ENCODE results near the gene PWP1.

PWP1 gene

GRCh38 chr12:107650977-107651376, 34.6 kb upstream of the PWP1 start:
- no peak for TF ChIP-seq CTCF (IDR thresholded peaks at IDR 0.05; ENCODE audit: borderline replicate concordance, control extremely low read depth, extremely low read depth, insufficient read depth, missing control alignments)
- DNase-seq (ENCODE audit: low spot score) = no peak
- in situ Hi-C loops (cut with MboI; ENCODE audit: low sequenced_read_pairs, unreplicated experiment) = no loop called here

GRCh38 chr12:107651571-107652449, 33.8 kb upstream of the PWP1 start:
- TF ChIP-seq CTCF (IDR thresholded peaks at IDR 0.05; ENCODE audit: borderline replicate concordance, control extremely low read depth, extremely low read depth, insufficient read depth, missing control alignments) = no peak
- no peak for DNase-seq (ENCODE audit: low spot score)
- in situ Hi-C loops (cut with MboI; ENCODE audit: low sequenced_read_pairs, unreplicated experiment) = no loop called here

GRCh38 chr12:107653519-107653918, 32.1 kb upstream of the PWP1 start:
- TF ChIP-seq CTCF (IDR thresholded peaks at IDR 0.05; ENCODE audit: borderline replicate concordance, control extremely low read depth, extremely low read depth, insufficient read depth, missing control alignments) = no peak
- DNase-seq (ENCODE audit: low spot score) = no peak
- in situ Hi-C loops (cut with MboI; ENCODE audit: low sequenced_read_pairs, unreplicated experiment) = no loop called here

- no peak for DNase-seq (ENCODE audit: low spot score)
- no peak for TF ChIP-seq CTCF (IDR thresholded peaks at IDR 0.05; ENCODE audit: borderline replicate concordance, control extremely low read depth, extremely low read depth, insufficient read depth, missing control alignments)
- in situ Hi-C loops (cut with MboI; ENCODE audit: low sequenced_read_pairs, unreplicated experiment) = no loop called here
Measured at GRCh38 chr12:107654873-107655272, 30.7 kb upstream of the PWP1 start.

- no peak for DNase-seq (ENCODE audit: low spot score)
- in situ Hi-C loops (cut with MboI; ENCODE audit: low sequenced_read_pairs, unreplicated experiment) = no loop called here
- no peak for TF ChIP-seq CTCF (IDR thresholded peaks at IDR 0.05; ENCODE audit: borderline replicate concordance, control extremely low read depth, extremely low read depth, insufficient read depth, missing control alignments)
Measured at GRCh38 chr12:107655281-107656065, 30.1 kb upstream of the PWP1 start.

GRCh38 chr12:107656302-107656701, 29.3 kb upstream of the PWP1 start:
- DNase-seq (ENCODE audit: low spot score) = no peak
- in situ Hi-C loops (cut with MboI; ENCODE audit: low sequenced_read_pairs, unreplicated experiment) = no loop called here
- TF ChIP-seq CTCF (IDR thresholded peaks at IDR 0.05; ENCODE audit: borderline replicate concordance, control extremely low read depth, extremely low read depth, insufficient read depth, missing control alignments) = no peak

All from GM13976 (cell line).